HG03432 (cell line): ENCODE data around the gene SRSF9.
"Not testable (repeated sequence)": the region's sequence is repeated elsewhere in the genome, so short reads cannot be mapped to it uniquely, and the experiment has no call there.

ENCODE experiments used
- ATAC-seq: cut with Tn5 transposase; IDR thresholded peaks from one replicate; pipeline ENCODE4 v1.9.1; 2021; ENCODE audit warnings: mild to moderate bottlenecking, moderate library complexity; ENCODE audit not compliant: unreplicated experiment

Gene SRSF9, protein sequence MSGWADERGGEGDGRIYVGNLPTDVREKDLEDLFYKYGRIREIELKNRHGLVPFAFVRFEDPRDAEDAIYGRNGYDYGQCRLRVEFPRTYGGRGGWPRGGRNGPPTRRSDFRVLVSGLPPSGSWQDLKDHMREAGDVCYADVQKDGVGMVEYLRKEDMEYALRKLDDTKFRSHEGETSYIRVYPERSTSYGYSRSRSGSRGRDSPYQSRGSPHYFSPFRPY

DNA sequence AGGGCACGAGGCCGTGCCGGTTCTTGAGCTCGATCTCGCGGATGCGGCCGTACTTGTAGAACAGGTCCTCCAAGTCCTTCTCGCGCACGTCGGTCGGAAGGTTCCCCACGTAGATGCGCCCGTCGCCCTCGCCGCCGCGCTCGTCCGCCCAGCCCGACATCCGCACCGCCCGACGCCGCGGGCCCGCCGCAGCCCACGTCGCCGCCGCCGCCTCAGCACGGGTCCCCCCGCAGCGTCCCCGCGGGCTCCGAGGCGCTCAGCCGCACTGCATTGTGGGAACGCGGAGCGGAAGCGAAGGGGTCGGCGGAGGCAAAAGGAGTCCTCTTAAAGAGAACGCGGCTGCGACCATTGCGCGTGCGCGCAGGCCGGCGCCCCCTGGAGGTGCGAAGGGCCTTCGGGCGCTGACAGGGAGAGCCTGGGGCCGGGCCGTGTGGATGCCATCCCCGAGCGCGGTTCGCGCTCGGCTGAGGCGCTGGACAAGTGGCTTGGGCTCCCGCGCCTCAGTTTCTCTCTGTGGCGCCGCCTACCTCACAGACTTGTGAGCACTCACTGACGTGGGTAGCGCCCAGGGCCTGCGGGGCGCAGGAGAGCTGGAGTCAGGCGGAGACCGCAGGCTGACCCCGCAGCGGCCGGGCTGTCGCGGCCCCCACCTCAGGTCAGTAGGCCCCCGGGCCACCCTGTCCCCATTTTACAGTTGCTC lies at the start of gene SRSF9:
TSS of gene SRSF9 (minus strand) at position 299 of the 700 bp plus-strand sequence. CDS start at position 160, 139 bp downstream.
- peak; percentile 92 for ATAC-seq

GRCh38 chr12:120519324-120519723 lies 49.8 kb upstream of the SRSF9 start:
- not testable (repeated sequence) for ATAC-seq

- ATAC-seq: no peak
These were observed 45.9 kb upstream of the SRSF9 start for GRCh38 chr12:120515496-120515895.

DNA sequence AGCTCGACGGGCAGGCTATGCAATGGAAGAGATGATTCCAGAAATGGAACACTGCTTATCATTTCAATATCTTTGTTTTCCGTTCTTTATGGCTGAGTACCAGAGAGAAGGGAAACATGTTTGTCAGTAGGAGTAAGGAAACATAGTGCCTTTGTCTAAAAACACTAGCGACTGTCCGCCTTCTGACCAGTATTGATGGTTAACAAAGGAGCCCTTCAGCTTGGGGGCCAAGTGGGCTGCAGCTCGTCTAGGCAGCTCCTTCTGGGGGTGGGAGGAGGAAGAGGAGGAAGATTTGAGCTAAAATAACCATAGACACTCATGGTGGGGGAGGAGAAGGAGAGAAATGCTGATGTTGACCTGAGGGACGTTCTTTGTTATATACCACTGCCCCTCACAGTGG lies 44.5 kb upstream of the SRSF9 start:
- ATAC-seq: no peak

- ATAC-seq: no peak
These were observed 39.0 kb upstream of the SRSF9 start for GRCh38 chr12:120508537-120508936.

DNA sequence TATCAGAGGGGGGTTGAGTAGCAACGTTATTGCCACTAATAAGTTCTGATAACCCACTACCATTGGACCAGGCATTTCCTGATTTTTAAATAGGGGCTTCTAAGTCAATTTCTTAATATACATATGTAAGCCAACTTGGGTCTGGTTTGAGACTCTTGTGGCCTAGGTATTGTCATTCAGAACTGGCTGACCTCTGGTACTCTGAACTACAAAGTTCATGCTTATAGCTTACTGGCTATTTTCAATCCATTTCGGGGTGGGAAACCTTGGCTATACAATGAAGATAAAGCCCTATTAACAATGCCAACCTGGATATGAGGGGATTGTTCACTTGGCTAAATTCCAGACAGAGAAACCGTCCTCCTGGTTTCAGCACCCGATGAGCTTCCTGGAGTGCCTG lies 35.0 kb upstream of the SRSF9 start:
- ATAC-seq: no peak

- ATAC-seq: no peak
These were observed 31.0 kb upstream of the SRSF9 start for GRCh38 chr12:120500581-120500980.

DNA sequence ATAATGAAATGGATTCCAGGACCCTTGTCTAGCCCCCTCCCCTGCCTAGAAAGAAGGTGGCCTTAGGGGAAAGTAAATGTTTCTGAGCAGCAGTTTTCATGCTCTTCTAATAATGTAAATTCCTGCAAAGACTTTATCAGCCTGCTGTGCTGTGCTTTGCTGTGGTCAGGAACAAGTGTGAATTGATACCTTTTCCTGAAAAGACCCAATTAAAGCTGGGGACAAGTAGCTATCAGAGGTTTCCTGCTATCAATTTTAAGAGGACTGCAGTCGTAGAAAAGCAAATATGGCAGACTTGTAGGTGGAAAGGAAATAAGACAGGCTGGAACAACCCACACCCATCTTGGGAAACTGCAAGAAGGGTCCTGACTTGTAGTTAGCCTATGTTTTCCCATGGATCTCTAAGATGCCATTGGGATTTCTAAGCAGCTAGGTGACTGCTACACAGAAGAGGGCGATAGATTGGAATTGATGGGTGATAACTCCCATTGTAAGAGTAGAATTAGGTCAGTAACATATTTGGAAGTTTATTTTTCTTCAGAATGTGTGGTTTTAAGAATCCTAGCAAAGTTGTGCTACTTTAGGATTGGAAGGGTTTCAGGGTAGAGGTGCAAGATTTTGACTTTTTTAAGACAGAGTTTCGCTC lies 29.4 kb upstream of the SRSF9 start:
- no peak for ATAC-seq

GRCh38 chr12:120497524-120498150 lies 28.1 kb upstream of the SRSF9 start:
- no peak for ATAC-seq

GRCh38 chr12:120496413-120497340 lies 27.1 kb upstream of the SRSF9 start:
- peak; percentile 16 for ATAC-seq

DNA sequence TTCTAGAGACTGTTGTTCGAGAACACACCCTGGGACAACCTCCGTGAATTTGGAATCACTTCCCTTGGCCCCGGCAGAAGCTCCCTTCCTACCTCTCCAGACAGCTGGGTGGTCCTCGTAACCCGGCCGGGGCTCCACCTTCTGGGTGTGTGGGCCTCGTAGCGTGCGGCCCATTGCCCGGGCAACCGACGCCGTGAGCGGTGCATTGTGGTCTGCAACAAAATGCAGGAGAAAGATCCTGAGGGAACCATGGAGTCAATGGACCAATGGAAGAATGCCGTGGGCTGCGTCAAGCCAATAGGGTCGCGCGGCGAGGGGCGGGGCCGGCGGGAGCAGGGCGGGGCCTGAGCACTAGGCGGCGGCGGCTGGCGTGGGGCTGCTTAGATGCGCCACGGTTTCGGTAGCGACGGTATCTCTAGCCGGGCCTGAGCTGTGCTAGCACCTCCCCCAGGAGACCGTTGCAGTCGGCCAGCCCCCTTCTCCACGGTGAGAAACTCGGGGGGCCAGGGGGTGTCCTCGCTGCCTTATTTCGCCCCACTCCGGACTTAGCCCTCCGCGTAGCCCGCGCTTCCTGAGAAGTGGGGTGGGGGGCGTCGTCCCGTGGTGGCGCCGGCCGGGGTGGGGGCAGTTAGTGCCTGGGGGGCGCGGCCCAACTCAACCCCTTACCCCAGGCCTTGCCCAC lies 26.3 kb upstream of the SRSF9 start, which contains the start of gene DYNLL1:
TSS of gene DYNLL1 (plus strand) at position 383 of the 682 bp plus-strand sequence. CDS start 309 bp downstream, outside the sequence.
- ATAC-seq: peak; percentile 93

DNA sequence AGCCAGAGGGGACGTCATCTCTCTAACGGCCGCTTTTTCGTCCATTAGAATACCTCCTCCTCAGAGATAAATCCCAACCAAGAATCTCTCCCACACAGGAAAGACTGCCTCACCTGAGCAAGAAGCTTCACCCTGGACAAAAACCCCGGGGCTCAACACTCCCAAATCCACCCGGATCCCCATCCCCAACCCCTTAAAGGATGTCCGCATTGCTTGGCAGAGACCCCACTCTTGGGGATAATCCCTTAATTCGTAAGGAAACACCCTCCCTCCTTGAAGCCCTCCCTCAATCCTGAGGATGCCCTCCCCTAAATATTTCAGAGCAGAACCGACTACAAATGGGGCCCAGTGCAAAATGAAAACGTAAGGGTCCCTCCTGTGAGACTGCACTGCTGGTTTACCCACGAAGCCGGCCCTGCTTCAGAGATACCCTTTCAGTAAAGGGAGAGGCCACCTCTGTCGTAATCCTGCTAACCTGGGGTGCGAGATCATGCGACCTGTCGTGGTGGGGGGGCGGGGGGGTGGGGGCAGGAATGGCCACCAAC lies 25.7 kb upstream of the SRSF9 start:
- no peak for ATAC-seq

DNA sequence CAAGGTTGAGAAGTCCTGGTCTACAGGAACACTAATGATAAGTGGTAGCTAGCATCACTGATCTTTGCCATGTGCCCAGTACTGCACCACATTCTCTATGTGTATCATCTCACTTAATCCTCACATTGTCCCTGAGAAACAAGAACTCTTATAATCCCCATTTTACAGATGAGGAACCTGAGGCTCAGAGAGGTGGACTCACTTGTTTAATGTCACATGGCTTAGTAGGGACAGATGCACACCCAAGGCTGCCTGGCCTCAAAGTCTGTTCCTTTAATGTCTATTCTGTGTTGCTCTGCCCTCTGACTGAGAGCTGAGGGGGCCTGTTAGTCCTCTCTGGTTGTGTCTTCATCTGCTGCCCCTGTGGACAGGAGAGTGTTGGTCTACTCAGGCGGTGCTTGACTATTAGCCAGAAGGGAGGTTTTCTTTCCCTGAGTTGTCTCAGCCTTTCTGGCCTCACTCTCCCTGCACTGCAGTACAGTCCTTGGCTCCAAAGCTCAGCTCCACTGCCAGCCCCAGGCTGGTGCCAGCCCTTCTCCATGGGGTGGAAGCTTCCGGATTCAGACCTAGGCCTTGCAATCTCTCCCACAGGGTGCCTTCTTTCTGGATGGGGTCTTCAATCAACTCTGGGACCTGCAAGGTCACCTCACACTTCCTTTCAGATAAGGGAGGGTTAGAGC lies 21.4 kb upstream of the SRSF9 start:
- no peak for ATAC-seq

- no peak for ATAC-seq
These were observed 20.8 kb upstream of the SRSF9 start for GRCh38 chr12:120490325-120490724.

- ATAC-seq: no peak
These were observed 19.5 kb upstream of the SRSF9 start for GRCh38 chr12:120489018-120489417.

DNA sequence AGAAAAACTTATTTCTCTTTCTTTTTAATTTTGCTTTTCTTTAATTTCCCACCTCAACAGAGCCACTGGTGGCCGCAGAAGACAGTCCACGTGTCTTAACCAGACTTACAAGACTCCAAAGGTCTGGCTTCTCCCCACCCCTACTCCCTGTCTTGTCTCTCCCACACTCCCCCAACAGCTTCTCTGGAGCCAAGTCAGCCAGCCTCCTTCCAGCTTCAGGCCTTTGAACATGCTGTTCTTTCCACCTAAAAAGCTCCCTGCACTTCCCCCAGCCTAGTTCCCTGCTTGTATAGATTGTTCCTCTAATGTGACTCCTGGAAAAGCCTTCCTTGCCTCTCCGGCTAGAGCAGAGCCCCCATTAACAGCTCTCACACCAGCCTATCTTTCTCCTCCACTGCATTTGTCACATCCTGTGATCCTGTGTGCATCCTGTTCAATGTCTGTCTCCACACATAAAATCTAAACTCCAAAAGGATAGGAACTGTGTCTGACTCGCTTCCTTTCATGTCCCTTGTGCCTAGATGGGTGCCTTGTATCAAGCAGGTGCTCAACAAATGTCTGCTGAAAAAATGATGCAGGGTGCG lies 18.6 kb upstream of the SRSF9 start:
- no peak for ATAC-seq

DNA sequence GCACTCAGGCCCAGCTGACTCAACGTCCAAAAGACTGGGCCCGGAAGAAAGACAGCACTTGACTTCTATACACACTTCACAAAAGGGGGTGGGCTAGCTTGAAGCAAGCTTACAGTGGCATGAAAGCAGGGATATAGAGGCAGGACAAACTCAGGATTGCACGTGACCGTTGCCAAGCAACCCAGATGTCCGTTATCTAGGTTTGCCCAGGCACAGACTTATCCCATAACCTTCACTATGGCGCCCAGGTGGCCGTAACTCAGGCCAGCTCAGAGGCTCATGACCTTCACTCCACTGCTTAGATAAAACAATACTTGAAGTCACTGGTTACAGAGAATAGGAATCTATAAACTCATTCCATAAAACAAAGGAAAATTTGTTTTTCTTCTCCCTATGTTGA lies 18.0 kb upstream of the SRSF9 start:
- not testable (repeated sequence) for ATAC-seq
